ENCODE data around the gene CALN1.

CALN1 gene

GRCh38 chr7:72411419-72411818 is 719 bp downstream of the CALN1 start:
- WGBS, 2 donors (ENCODE audit: extremely low coverage in 2 of 2, insufficient read length in 2 of 2, insufficient replicate concordance in 1 of 2): no CpG with 5 or more reads among the region's 4 CpGs
- Histone ChIP-seq H3K18ac (ENCODE audit: low read length) (no peak overlapping the region), H3K9me3 (replicated peaks in 1 of 2; ENCODE audit: control insufficient read depth in 2 of 2, insufficient read depth in 1 of 2, low read depth in 1 of 2, low read length in 2 of 2) (peaks cover 0 to 4% of the 10 kb centered on the region in 2 donors), H2BK5ac (ENCODE audit: low read length) (no peak overlapping the region), H2AK5ac (ENCODE audit: low read depth, low read length) (no peak overlapping the region), H3K27ac (replicated peaks; ENCODE audit: low read length) (no peak overlapping the region), H3K79me1 (ENCODE audit: low read depth, low read length) (no peaks in the 10 kb centered on the region), H2BK12ac (ENCODE audit: low read length) (no peak overlapping the region), H3K9ac (ENCODE audit: low read depth, low read length, poor library complexity) (no peak overlapping the region), H3K4me3 (ENCODE audit: low read length in 2 of 2) (no peak overlapping the region), H2AFZ (ENCODE audit: low read length) (no peak overlapping the region), H3K4me2 (ENCODE audit: insufficient read depth, low read length, poor library complexity, severe bottlenecking) (no peak overlapping the region), H3K4ac (ENCODE audit: low read length) (no peak overlapping the region), H4K8ac (ENCODE audit: low read depth, low read length) (no peak overlapping the region), H3K23ac (ENCODE audit: low read depth, low read length, poor library complexity) (no peak overlapping the region), H3K36me3 (replicated peaks in 1 of 2; ENCODE audit: control insufficient read depth in 2 of 2, insufficient read depth in 2 of 2, low read length in 2 of 2) (no peaks in the 10 kb centered on the region), H3K4me1 (ENCODE audit: control insufficient read depth in 2 of 2, insufficient read depth in 1 of 2, low read depth in 1 of 2, low read length in 2 of 2) (no peaks in the 10 kb centered on the region), H3K14ac (ENCODE audit: low read length) (no peak overlapping the region), H2BK120ac (ENCODE audit: low read depth, low read length) (no peak overlapping the region), H2BK15ac (ENCODE audit: low read length) (no peak overlapping the region), H4K91ac (ENCODE audit: low read depth, low read length, poor library complexity) (no peak overlapping the region), H3K27me3 (ENCODE audit: control insufficient read depth in 3 of 3, insufficient read depth in 3 of 3, low read depth in 1 of 3, low read length in 3 of 3) (no peaks in the 10 kb centered on the region)
- DNase-seq (ENCODE audit: low spot score): no peak

- no peak overlapping the region for H4K8ac ChIP-seq (ENCODE audit: low read depth, low read length)
- no peaks in the 10 kb centered on the region for H3K4me1 ChIP-seq (ENCODE audit: control insufficient read depth in 2 of 2, insufficient read depth in 1 of 2, low read depth in 1 of 2, low read length in 2 of 2)
- no peak overlapping the region for H3K18ac ChIP-seq (ENCODE audit: low read length)
These were observed 2.5 kb downstream of the CALN1 start for GRCh38 chr7:72409638-72410015.

GRCh38 chr7:72408966-72409637 is 3.0 kb downstream of the CALN1 start:
- no peak overlapping the region for H3K23ac ChIP-seq (ENCODE audit: low read depth, low read length, poor library complexity)
- no peak overlapping the region for H2AFZ ChIP-seq (ENCODE audit: low read length)
- WGBS, 2 donors (ENCODE audit: extremely low coverage in 2 of 2, insufficient read length in 2 of 2, insufficient replicate concordance in 1 of 2): no CpG with 5 or more reads among the region's 11 CpGs
- H4K8ac ChIP-seq (ENCODE audit: low read depth, low read length): no peak overlapping the region
- no peak for DNase-seq (ENCODE audit: low spot score)
- H3K18ac ChIP-seq (ENCODE audit: low read length): peak overlapping the region; percentile 49
- no peak overlapping the region for H2BK5ac ChIP-seq (ENCODE audit: low read length)
- no peak overlapping the region for H2BK15ac ChIP-seq (ENCODE audit: low read length)
- no peak overlapping the region for H3K27ac ChIP-seq (replicated peaks; ENCODE audit: low read length)
- no peak overlapping the region for H2AK5ac ChIP-seq (ENCODE audit: low read depth, low read length)
- no peaks in the 10 kb centered on the region for H3K4me1 ChIP-seq (ENCODE audit: control insufficient read depth in 2 of 2, insufficient read depth in 1 of 2, low read depth in 1 of 2, low read length in 2 of 2)
- H3K14ac ChIP-seq (ENCODE audit: low read length): no peak overlapping the region
- no peak overlapping the region for H3K4me3 ChIP-seq (ENCODE audit: low read length in 2 of 2)
- H3K4me2 ChIP-seq (ENCODE audit: insufficient read depth, low read length, poor library complexity, severe bottlenecking): no peak overlapping the region
- H3K4ac ChIP-seq (ENCODE audit: low read length): no peak overlapping the region
- H3K79me1 ChIP-seq (ENCODE audit: low read depth, low read length): no peaks in the 10 kb centered on the region
- H3K9ac ChIP-seq (ENCODE audit: low read depth, low read length, poor library complexity): no peak overlapping the region
- H2BK120ac ChIP-seq (ENCODE audit: low read depth, low read length): no peak overlapping the region
- H3K36me3 ChIP-seq (replicated peaks in 1 of 2; ENCODE audit: control insufficient read depth in 2 of 2, insufficient read depth in 2 of 2, low read length in 2 of 2): no peaks in the 10 kb centered on the region
- no peak overlapping the region for H2BK12ac ChIP-seq (ENCODE audit: low read length)
- no peak overlapping the region for H4K91ac ChIP-seq (ENCODE audit: low read depth, low read length, poor library complexity)
- H3K9me3 ChIP-seq (replicated peaks in 1 of 2; ENCODE audit: control insufficient read depth in 2 of 2, insufficient read depth in 1 of 2, low read depth in 1 of 2, low read length in 2 of 2): peaks cover 0 to 4% of the 10 kb centered on the region in 2 donors
- no peaks in the 10 kb centered on the region for H3K27me3 ChIP-seq (ENCODE audit: control insufficient read depth in 3 of 3, insufficient read depth in 3 of 3, low read depth in 1 of 3, low read length in 3 of 3)

More at GRCh38 chr7:72409638-72410015, 2.5 kb downstream of the CALN1 start:
- Histone ChIP-seq H4K91ac (ENCODE audit: low read depth, low read length, poor library complexity) (no peak overlapping the region), H2AK5ac (ENCODE audit: low read depth, low read length) (no peak overlapping the region), H3K27me3 (ENCODE audit: control insufficient read depth in 3 of 3, insufficient read depth in 3 of 3, low read depth in 1 of 3, low read length in 3 of 3) (no peaks in the 10 kb centered on the region), H3K4ac (ENCODE audit: low read length) (no peak overlapping the region), H3K23ac (ENCODE audit: low read depth, low read length, poor library complexity) (no peak overlapping the region), H2BK12ac (ENCODE audit: low read length) (no peak overlapping the region), H3K36me3 (replicated peaks in 1 of 2; ENCODE audit: control insufficient read depth in 2 of 2, insufficient read depth in 2 of 2, low read length in 2 of 2) (no peaks in the 10 kb centered on the region), H3K27ac (replicated peaks; ENCODE audit: low read length) (no peak overlapping the region), H2BK120ac (ENCODE audit: low read depth, low read length) (no peak overlapping the region), H3K9ac (ENCODE audit: low read depth, low read length, poor library complexity) (no peak overlapping the region), H3K9me3 (replicated peaks in 1 of 2; ENCODE audit: control insufficient read depth in 2 of 2, insufficient read depth in 1 of 2, low read depth in 1 of 2, low read length in 2 of 2) (peaks cover 0 to 4% of the 10 kb centered on the region in 2 donors), H2BK15ac (ENCODE audit: low read length) (no peak overlapping the region), H3K4me2 (ENCODE audit: insufficient read depth, low read length, poor library complexity, severe bottlenecking) (no peak overlapping the region), H3K14ac (ENCODE audit: low read length) (no peak overlapping the region), H2AFZ (ENCODE audit: low read length) (no peak overlapping the region), H3K4me3 (ENCODE audit: low read length in 2 of 2) (no peak overlapping the region), H2BK5ac (ENCODE audit: low read length) (no peak overlapping the region), H3K79me1 (ENCODE audit: low read depth, low read length) (no peaks in the 10 kb centered on the region)
- DNase-seq (ENCODE audit: low spot score): no peak
- WGBS, 2 donors (ENCODE audit: extremely low coverage in 2 of 2, insufficient read length in 2 of 2, insufficient replicate concordance in 1 of 2): no CpG with 5 or more reads among the region's 3 CpGs

- Histone ChIP-seq H3K9me3 (replicated peaks in 1 of 2; ENCODE audit: control insufficient read depth in 2 of 2, insufficient read depth in 1 of 2, low read depth in 1 of 2, low read length in 2 of 2) (no peaks in the 10 kb centered on the region), H3K4ac (ENCODE audit: low read length) (no peak overlapping the region), H2AK5ac (ENCODE audit: low read depth, low read length) (no peak overlapping the region)
These were observed 5.2 kb downstream of the CALN1 start for GRCh38 chr7:72406820-72407403.

More at GRCh38 chr7:72406820-72407403, 5.2 kb downstream of the CALN1 start:
- Histone ChIP-seq H3K27me3 (ENCODE audit: control insufficient read depth in 3 of 3, insufficient read depth in 3 of 3, low read depth in 1 of 3, low read length in 3 of 3) (no peaks in the 10 kb centered on the region), H3K4me3 (ENCODE audit: low read length in 2 of 2) (no peak overlapping the region), H3K27ac (replicated peaks; ENCODE audit: low read length) (no peak overlapping the region), H3K4me1 (ENCODE audit: control insufficient read depth in 2 of 2, insufficient read depth in 1 of 2, low read depth in 1 of 2, low read length in 2 of 2) (no peaks in the 10 kb centered on the region), H3K23ac (ENCODE audit: low read depth, low read length, poor library complexity) (no peak overlapping the region), H3K18ac (ENCODE audit: low read length) (no peak overlapping the region), H3K4me2 (ENCODE audit: insufficient read depth, low read length, poor library complexity, severe bottlenecking) (no peak overlapping the region), H3K79me1 (ENCODE audit: low read depth, low read length) (no peaks in the 10 kb centered on the region), H4K8ac (ENCODE audit: low read depth, low read length) (no peak overlapping the region), H2BK12ac (ENCODE audit: low read length) (no peak overlapping the region), H3K14ac (ENCODE audit: low read length) (no peak overlapping the region), H4K91ac (ENCODE audit: low read depth, low read length, poor library complexity) (no peak overlapping the region), H3K9ac (ENCODE audit: low read depth, low read length, poor library complexity) (no peak overlapping the region), H2BK120ac (ENCODE audit: low read depth, low read length) (no peak overlapping the region), H3K36me3 (replicated peaks in 1 of 2; ENCODE audit: control insufficient read depth in 2 of 2, insufficient read depth in 2 of 2, low read length in 2 of 2) (no peaks in the 10 kb centered on the region), H2BK5ac (ENCODE audit: low read length) (no peak overlapping the region), H2AFZ (ENCODE audit: low read length) (no peak overlapping the region), H2BK15ac (ENCODE audit: low read length) (no peak overlapping the region)
- WGBS, 2 donors (ENCODE audit: extremely low coverage in 2 of 2, insufficient read length in 2 of 2, insufficient replicate concordance in 1 of 2): no CpG with 5 or more reads among the region's 4 CpGs
- no peak for DNase-seq (ENCODE audit: low spot score)
